Hypothalamus (tissue), 51 donors: ENCODE data around the gene CRYGC.
"Not testable (repeated sequence)": the region's sequence is repeated elsewhere in the genome, so short reads cannot be mapped to it uniquely, and the experiment has no call there.

Experiments
- DNase-seq, 51 donors: peaks; one replicate each; lab custom pipeline; 2025; lab: John Stamatoyannopoulos, UW

The CRYGC gene

GRCh38 chr2:208138334-208138733 is 8.7 kb upstream of the CRYGC start:
- DNase-seq, result not testable (repeated sequence)

- DNase-seq, result no peak
These were observed 7.1 kb upstream of the CRYGC start for GRCh38 chr2:208136716-208137094.

- no peak for DNase-seq
These were observed 6.4 kb upstream of the CRYGC start for GRCh38 chr2:208135794-208136715.

- no peak for DNase-seq
These were observed 5.4 kb upstream of the CRYGC start for GRCh38 chr2:208134928-208135586.

- no peak for DNase-seq
These were observed 1.1 kb upstream of the CRYGC start for GRCh38 chr2:208130712-208131110.

GRCh38 chr2:208128136-208128535 is 1.5 kb downstream of the CRYGC start:
- DNase-seq, result no peak

- DNase-seq, result no peak
These were observed 2.5 kb downstream of the CRYGC start for GRCh38 chr2:208127090-208127489.

- DNase-seq, result no peak
These were observed 4.4 kb downstream of the CRYGC start for GRCh38 chr2:208125251-208125650.

GRCh38 chr2:208124013-208124715 is 5.5 kb downstream of the CRYGC start, which contains the start of gene CRYGD:
TSS of gene CRYGD (minus strand) at chr2:208124524. CDS start at chr2:208124473, 51 bp downstream.
- peak in 7 of 51 donors; percentile 3 to 21 (median 6) for DNase-seq

GRCh38 chr2:208122248-208122647 is 7.4 kb downstream of the CRYGC start:
- DNase-seq, result no peak

GRCh38 chr2:208118918-208119317 is 10.7 kb downstream of the CRYGC start:
- DNase-seq, result no peak

- not testable (repeated sequence) for DNase-seq
These were observed 12.2 kb downstream of the CRYGC start for GRCh38 chr2:208117390-208117789.

GRCh38 chr2:208112969-208113368 is 16.7 kb downstream of the CRYGC start:
- DNase-seq, result no peak

- DNase-seq, result not testable (repeated sequence)
These were observed 17.3 kb downstream of the CRYGC start for GRCh38 chr2:208112273-208112745.

- DNase-seq, result no peak
These were observed 26.0 kb downstream of the CRYGC start for GRCh38 chr2:208103616-208104015.

- peak in 3 of 51 donors; percentile 2 to 14 (median 9) for DNase-seq
These were observed 27.7 kb downstream of the CRYGC start for GRCh38 chr2:208101716-208102631.

GRCh38 chr2:208099682-208100470 is 29.8 kb downstream of the CRYGC start:
- no peak for DNase-seq

- not testable (repeated sequence) for DNase-seq
These were observed 30.9 kb downstream of the CRYGC start for GRCh38 chr2:208098701-208099100.

- DNase-seq, result no peak
These were observed 31.4 kb downstream of the CRYGC start for GRCh38 chr2:208098267-208098666.
